GF-D8 (cell line): ENCODE measurements around the gene NECTIN4.

ENCODE experiments used
- DNase-seq: peaks from one replicate; lab custom pipeline; 2025; lab: John Stamatoyannopoulos, UW

Gene NECTIN4

DNA sequence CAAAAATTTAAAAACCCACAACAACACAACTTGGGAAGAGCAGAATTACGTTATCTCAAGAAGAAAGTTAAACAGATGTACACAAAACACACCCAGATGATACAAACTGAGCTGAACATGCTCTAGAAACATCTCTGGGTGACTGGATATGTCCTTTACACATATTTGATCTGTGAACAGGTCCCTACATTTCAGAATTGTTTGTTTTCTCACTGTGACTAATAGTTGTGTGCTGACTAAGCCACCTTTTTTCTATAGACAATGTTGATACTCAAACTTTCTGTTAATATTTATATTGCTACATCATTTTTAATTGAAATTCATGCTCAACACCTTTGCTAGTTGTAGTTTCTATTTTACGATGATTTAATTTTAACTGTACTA is 67.4 kb downstream of the NECTIN4 start:
- DNase-seq = no peak

DNA sequence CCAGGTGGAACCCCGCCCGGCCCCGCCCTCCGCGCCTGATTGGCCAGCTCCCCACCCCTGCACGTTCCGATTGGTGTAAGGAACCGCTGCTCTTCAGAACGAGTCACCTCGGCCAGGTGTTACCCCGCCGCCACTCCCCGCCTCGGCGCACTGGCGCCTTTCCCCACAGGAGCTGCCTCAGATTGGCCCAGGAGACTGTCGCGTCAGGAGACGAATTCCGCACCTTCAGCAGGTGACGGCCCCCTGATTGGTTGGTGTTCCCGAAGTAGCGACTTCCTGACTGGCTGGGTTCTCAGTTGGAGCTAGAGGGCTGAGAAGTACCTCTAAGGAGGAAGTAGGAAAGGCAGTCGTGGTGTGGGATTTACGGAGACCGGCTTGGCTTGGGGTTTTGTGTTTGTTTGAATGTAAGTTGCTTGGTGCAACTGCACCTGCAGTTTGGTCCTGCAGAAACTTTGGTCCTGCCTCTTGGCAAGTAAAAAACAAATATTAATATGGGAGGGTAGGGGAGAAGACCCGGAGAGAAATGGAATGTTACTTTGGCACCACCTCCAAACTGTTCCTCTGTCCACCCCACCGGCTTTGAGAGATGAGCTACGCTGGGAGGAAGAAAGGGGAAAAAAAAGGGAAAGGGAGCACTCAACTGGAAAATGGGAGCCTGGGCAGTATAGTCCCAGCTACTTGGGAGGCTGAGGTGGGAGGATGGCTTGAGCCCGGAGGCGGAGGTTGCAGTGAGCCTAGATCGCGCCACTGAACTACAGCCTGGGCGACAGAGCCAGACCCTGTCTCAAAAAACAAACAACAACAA is 68.0 kb downstream of the NECTIN4 start:
- DNase-seq = peak; percentile 80
